ENCODE results near the gene ATP8A2.

DNA sequence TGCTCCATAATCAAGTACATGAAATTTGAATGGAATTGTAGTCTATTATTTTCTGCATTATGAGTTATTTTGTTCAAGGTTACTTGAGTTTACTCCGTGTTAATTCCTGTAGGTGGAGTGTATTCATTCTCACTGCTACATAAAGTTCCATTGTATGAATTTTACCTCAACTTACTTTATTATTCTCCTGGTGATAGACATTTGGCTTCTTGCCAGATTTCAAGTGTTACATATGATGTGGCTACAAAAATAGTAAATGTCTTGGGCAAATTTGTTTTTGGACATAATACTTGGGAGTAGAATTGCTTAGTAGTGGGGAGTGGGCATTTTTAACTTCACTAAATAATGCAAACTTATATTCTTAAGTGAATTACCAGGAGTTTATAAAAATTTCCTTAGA lies 351.1 kb downstream of the ATP8A2 start:
- TF ChIP-seq, protein P1, sequence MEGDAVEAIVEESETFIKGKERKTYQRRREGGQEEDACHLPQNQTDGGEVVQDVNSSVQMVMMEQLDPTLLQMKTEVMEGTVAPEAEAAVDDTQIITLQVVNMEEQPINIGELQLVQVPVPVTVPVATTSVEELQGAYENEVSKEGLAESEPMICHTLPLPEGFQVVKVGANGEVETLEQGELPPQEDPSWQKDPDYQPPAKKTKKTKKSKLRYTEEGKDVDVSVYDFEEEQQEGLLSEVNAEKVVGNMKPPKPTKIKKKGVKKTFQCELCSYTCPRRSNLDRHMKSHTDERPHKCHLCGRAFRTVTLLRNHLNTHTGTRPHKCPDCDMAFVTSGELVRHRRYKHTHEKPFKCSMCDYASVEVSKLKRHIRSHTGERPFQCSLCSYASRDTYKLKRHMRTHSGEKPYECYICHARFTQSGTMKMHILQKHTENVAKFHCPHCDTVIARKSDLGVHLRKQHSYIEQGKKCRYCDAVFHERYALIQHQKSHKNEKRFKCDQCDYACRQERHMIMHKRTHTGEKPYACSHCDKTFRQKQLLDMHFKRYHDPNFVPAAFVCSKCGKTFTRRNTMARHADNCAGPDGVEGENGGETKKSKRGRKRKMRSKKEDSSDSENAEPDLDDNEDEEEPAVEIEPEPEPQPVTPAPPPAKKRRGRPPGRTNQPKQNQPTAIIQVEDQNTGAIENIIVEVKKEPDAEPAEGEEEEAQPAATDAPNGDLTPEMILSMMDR (IDR thresholded peaks at IDR 0.05; ENCODE audit: low read depth, low read length): no peak
- no peak for TF ChIP-seq POLR2A (IDR thresholded peaks at IDR 0.05; ENCODE audit: extremely low read depth, insufficient read length)
- TF ChIP-seq, protein P2, sequence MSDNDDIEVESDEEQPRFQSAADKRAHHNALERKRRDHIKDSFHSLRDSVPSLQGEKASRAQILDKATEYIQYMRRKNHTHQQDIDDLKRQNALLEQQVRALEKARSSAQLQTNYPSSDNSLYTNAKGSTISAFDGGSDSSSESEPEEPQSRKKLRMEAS (IDR thresholded peaks at IDR 0.05; ENCODE audit: low read depth, low read length): no peak

All from NB4 (cell line).